Stimulated activated CD4-positive, alpha-beta T cell treated with anti-CD3 and anti-CD28 coated beads, Interleukin-4, amount 100 ng/mL, for 24 hours (primary cell): ENCODE results near the gene MECR.

Experiments
- DNase-seq: peaks from one replicate; pipeline ENCODE4 v3.0.0-alpha.2; 2020

Gene MECR

GRCh38 chr1:29201595-29202051 is 29.1 kb downstream of the MECR start:
- no peak for DNase-seq

DNA sequence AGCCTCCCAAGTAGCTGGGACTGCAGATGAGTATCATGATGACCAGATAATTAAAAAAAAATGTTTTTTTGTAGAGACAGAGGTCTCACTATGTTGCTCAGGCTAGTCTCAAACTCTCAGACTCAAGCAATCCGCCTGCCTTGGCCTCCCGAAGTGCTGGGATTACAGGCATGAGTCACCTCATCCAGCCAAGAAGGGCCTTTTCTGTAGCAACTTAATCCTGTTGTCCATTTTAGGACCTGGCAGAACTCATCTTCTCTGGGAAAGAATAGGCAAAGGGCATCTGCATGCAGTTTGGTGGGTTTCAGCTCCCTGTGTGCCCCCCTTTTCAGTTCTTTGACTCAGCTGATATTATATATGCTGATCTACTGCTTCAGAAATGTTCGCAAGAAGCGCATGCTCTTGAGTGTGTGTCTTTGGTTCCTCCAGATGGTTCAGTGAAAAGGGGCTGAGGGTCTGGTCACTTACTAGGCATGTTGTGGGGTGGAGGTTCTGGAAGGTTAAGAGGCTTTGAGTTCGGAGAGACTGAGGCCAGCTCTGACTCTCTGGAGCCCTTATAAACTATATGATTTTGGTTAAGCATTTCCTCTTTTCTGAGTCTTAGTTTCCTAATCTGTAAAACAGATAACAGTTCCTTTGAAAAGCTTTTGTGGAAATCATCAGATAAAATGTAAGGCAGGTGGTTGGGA is 29.7 kb downstream of the MECR start:
- no peak for DNase-seq

GRCh38 chr1:29197993-29198392 is 32.7 kb downstream of the MECR start:
- DNase-seq, result no peak

DNA sequence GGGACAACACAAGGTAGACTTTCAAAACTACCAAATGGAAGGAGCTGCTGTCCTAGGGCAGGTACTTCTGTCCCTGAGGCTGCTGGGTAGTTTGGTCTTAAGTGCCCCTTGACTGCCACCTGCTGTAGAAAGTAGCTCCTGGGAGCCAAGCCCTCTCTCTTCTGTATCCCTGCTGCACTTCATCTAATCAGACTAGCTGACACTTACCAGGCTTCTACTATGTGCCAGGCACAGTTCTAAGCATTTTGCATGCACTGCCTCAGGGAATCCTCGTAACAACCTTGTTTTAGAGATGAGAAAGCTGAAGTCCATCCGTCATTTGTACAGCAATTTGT is 33.2 kb downstream of the MECR start:
- peak; percentile 23 for DNase-seq

- no peak for DNase-seq
Observed at GRCh38 chr1:29196863-29197589, 33.7 kb downstream of the MECR start.

GRCh38 chr1:29195881-29196291 is 34.8 kb downstream of the MECR start:
- no peak for DNase-seq

DNA sequence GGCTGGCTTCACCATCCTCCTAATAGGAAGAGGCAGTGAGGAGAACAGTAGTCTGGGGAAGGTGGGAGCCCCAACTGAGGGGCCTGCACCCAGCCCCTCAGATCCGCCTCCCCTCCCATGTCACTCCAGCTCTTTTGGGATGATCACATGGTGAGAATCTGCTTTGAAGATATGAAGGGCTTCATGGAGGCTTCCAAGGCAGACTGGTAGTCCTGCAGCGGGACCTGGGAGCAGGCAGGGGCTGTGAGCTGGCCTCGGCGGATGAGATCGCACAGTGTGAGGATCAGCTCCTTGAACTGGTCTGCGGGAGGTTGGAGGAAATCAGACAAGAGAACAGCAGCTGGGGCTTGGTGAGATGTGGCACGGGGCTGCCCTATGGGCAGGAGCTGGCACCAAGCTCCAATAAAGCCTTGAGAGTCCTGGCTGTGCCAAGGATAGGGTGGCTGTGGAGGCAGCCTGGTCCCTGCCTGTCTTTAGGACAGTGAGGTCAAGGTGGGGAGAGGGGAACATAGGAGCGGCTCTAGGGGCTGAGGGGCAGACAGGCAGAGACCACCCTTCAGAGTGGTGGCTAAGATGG is 36.8 kb downstream of the MECR start:
- DNase-seq, result no peak

DNA sequence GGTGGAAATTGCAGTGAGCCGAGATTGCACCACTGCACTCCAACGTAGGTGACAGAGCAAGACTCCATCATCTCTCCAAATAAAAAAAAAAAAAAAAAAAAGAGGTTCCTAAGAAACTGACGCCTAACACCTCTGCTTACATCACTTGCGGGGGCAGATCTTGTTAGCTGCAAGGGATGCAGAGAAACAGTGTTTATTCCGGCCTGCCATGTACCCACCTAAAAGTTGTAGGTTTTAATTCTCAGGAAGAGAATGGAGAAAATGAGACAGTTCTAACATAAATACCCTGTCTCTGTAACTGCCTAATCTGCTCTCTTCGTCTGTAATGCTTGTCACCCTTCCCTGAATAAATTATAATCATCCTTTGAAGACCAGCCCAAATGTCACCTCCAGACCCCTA is 40.0 kb downstream of the MECR start:
- no peak for DNase-seq

DNA sequence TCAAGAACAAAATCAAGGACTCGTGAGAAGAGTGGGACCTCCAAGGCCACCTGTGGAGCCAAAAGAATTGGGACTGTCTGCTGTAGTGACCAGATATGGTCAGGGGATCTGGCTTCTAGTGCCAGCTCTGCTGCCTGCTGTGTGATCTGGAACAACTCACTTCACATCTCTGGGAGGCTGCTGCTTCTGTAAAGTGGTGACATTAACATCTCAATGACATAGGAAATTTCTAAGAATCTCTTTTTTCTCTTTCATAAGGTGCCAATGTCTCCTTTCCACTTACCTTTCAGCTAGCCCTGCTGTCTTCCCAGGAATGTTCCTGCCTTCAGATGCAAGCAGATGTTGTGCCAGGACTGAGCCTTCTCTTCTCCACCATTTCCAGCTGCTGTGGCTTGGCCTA is 44.0 kb downstream of the MECR start:
- DNase-seq, result no peak

DNA sequence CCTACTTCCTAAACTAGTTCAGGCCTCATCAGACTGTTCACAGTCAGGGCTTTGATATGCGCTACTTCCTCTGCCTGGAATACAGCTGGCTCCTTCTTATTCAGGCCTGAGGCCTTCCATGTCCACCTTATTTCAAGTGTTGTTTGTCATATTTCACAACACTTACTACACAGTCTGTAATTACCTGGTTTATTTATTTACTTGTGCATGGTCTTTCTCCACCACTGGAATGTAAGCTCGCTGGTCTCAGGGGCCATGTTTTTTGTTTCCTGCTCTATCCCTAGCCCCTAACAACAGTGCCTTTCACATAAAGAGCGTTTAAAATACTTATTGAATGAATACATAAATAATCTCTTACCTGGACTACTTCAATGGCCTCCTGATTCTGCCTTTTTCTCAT is 44.5 kb downstream of the MECR start:
- no peak for DNase-seq

DNA sequence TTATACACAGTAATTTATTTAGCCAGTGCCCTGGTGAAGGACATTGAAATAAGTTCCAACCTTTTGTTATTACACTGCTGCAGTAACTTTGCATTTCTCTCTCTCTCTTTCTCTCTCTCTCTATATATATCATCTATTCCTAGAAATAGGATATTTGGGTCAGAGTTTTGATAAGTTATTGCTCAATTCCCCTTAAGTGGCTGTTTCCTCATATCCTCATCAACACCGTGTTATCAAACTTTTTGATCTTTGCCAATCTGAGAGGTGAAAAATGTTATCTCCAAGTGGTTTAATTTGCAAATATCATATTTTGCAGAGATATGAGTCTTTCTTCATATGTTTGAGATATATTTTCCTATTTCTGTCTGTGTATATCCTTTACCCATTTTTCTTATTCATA is 47.4 kb downstream of the MECR start:
- DNase-seq, result no peak

DNA sequence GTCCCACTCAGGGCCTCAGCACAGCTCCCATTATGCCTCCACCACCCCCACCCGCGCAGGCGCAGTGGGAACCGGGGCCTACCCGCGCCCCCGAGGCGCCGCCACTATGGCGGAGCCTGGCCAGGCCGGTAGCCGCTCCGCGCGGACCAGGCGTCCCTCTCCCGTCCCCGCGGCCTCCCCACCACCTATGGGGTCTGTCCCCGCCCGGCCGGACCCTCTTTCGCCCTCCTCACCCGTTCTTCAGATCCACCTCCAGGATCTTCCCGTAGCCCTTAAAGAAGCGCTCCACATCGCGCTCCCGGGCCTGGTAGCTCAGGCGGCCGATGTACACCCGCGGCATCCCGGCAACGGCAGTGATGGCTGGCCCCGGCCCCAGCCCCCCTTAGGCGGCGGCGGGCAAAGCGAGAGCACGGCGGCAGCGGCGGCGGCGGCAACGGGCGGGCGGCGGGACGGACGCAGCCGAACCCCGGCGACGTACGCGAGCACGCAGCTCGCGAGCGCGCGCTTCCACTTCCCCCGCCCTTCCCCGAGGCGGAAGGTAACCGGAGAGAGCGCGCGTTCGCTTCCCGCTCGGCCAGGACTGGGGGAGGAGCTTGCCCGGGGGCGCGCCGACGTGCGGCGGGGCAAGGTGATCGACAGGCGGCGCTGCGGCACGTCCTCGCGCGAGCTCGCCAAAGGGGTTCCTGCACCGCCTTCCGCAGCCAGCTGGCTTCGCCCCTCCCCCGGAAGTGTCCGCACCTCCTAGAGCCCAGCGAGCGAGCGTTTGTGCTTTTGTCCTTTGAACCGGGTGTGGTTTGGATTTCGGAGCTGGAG is 49.1 kb downstream of the MECR start, which contains the start of gene SRSF4:
Gene SRSF4 (minus strand): TSS at position 488 of the 813 bp plus-strand sequence. CDS start 148 bp downstream, at position 340.
- peak; percentile 98 for DNase-seq

- DNase-seq, result peak; percentile 43
Observed at GRCh38 chr1:29180497-29181412, 50.0 kb downstream of the MECR start.

DNA sequence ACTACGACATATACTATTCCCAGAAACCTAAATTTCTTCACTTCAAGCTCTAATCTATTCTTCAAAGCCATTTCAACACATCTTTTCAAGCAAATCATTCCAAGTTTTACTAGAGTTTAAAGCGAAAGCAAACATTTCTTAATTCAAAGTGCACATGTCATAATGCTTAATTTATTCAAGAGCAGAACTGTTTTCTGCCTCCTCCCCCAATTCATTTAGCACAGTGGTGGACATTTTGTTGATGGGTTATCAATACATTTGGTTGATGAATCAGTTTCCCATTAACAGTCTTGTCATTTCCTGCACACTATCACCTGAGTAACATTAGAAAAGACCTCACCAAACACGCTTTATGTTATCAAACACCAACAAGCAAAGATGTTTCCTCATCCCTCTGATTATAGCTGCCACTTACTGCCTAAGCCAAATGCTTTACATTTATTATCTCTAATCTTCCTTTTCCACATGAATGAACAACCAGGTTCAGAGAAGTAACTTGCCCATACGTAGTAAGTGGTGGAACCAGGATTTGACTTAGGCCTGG is 51.0 kb downstream of the MECR start:
- no peak for DNase-seq

DNA sequence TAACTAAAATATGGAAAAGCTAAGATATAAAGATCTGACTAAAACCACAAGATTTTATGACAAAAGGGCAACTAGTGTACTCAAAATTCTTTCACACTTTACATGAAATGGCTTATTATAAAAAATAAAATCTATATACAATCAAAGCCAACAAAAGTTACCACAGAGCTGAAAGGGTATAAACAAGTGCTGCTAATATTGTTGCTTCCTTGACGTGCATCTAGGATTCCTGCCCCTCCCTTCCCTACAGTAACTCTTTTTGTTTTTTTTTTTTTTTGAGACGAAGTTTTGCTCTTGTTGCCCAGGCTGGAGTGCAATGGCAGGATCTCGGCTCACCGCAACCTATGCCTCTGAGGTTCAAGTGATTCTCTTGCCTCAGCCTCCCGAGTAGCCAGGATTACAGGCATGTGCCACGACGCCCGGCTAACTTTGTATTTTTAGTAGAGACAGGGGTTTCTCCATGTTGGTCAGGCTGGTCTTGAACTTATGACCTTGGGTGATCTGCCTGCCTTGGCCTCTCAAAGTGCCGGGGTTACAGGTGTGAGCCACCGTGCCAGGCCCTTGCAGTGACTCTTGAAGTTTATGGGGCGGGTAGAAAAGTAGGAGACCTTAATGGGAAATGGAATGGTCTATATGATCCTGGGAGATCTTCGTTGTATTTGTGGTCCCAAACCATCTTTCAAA is 53.6 kb downstream of the MECR start:
- no peak for DNase-seq

GRCh38 chr1:29176576-29176975 is 54.2 kb downstream of the MECR start:
- DNase-seq, result no peak

DNA sequence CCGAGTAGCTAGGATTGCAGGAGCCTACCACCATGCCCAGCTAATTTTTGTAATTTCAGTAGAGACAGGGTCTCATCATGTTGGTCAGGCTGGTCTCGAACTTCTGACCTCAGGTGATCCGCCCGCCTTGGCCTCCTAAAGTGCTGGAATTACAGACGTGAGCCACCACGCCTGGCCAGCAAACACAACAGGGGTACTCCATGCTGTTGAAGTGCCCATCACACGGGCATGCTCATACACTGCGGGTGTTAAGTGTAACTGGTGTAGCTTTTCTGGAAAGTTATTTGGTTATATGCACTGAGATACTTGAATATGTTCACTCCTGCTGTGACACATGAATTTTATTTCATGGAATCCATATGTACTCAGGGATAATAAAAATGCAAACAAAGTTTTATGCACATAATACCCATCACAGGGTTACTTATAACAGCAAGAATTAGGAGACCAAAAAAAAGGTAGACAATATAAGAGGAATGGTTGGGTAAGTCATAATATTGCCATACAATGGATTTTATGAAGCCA is 58.3 kb downstream of the MECR start:
- DNase-seq, result no peak

GRCh38 chr1:29171521-29171920 is 59.2 kb downstream of the MECR start:
- no peak for DNase-seq

DNA sequence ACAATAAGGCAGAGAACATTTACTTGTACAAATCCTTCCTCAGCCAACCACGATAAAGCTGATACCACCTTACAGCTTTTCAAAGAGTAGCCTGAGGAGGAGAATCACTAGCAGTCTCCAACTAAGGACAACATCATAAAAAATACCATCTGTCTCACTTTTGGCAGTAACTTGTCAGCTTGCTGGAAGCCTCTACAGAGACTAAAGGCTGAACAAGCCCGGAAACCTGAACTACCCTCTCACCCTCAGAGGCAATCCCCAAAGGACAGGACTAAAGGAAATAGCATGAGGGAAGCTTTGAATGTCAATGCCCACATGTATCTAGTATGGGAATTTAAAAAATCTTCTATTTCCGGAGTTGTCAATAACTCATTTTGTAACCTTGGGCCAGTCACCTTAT is 59.6 kb downstream of the MECR start:
- no peak for DNase-seq

DNA sequence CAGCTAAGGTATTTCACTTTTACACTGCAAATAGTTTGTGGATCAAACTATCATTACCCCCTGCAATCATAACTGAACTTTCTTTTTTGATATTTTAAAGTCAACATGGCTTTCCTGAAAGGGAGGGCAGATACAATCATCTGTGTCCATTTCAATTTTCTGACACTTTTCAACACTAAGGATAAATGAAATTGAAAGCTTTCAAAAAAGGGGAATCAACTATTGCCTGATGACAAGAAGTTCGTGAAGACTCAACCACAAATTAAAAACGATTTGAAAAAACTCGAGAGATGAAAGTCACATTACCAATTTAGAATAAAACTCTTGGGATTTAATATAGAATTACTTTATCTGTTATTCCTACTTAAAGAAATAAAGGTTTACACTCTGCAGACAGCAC is 60.8 kb downstream of the MECR start:
- DNase-seq, result no peak

- DNase-seq, result no peak
Observed at GRCh38 chr1:29167904-29168303, 62.8 kb downstream of the MECR start.
